ENCODE results near the gene COL5A1.

The COL5A1 gene

DNA sequence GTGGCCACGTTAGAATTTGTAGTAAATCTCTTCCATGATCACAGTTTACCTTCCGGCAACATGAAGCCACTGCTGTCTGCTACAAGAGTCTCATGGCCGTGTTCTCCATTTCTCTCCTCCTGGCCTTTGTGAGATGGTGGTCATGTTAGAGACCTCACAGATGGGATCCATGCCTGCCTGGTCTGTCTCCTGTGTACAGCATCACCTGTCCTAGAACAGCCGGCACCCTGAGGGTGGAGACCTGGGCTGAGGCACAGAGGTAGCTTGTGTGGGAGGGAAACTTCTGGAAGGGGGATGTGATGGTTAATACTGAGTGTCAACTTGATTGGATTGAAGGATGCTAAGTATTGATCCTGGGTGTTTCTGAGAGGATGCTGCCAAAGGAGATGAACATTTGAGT is 235.9 kb downstream of the COL5A1 start:
- Histone ChIP-seq H3K36me3 (no peaks in the 10 kb centered on the region), H3K4me3 (no peak overlapping the region), H3K9ac (no peak overlapping the region), H3K27me3 (no peaks in the 10 kb centered on the region), H3K27ac (no peak overlapping the region), H3K4me1 (peaks cover 8% of the 10 kb centered on the region), H4K20me1 (no peaks in the 10 kb centered on the region), H3K9me3 (peaks cover 13% of the 10 kb centered on the region; the same call in 1 of the 2 replicates), H3K4me2 (no peak overlapping the region)
- no peak for TF ChIP-seq Cebpa-rat (IDR thresholded peaks at IDR 0.05)

DNA sequence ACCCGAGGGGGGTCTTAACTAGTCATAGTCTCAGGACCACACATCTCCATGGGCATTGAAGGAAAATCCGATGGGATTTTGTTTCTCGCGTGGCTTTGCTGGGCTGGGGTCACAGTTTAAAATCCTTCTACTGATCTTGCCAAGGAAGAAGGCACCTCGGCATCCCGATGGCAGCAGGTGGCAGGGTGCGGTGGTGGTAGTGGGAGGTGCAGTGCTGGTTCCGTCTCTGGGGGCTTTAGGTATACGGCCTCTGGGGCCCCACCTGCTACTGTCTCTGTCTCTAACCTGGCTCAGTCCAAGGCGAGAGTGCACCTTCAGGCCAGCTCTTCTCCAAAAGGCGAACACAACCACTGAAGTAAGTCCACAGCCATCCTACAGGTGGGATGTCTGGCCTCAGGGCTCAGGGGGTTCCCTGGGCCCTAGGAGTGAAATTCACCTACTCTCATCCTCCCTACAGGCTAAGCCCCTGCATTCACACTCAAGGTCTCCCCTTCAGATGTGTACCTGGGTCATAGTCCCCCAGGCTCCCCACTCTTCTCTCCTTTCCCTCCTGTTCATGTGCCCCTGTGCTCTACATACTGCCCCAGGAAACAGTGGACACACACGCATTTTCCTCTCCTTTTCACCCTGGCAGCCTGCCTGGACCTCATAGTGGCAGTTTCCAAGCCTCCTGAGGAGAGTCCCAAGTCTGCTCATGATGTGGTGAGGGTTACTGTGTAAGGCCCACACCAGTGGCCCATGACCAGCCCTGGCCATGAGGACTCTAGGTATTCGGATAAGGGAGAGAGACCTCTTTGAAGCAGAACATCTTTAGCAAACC is 238.3 kb downstream of the COL5A1 start:
- no peak overlapping the region for H3K9ac ChIP-seq
- H3K27me3 ChIP-seq = no peaks in the 10 kb centered on the region
- H3K4me3 ChIP-seq = no peak overlapping the region
- H3K4me1 ChIP-seq = peaks cover 8% of the 10 kb centered on the region
- H3K36me3 ChIP-seq = no peaks in the 10 kb centered on the region
- H3K9me3 ChIP-seq = no peaks in the 10 kb centered on the region
- H3K27ac ChIP-seq = no peak overlapping the region
- no peaks in the 10 kb centered on the region for H4K20me1 ChIP-seq
- H3K4me2 ChIP-seq = no peak overlapping the region
- TF ChIP-seq Cebpa-rat (IDR thresholded peaks at IDR 0.05) = no peak

GRCh38 chr9:134880484-134881312 is 239.1 kb downstream of the COL5A1 start, which contains the start of gene FCN2:
Gene FCN2 (plus strand): TSS chr9:134880810. CDS start chr9:134880822, 12 bp downstream.
- Histone ChIP-seq H3K9me3 (no peaks in the 10 kb centered on the region), H3K4me3 (no peak within 1 kb of the TSS), H3K9ac (no peak within 1 kb of the TSS), H3K27ac (no peak within 1 kb of the TSS), H4K20me1 (no peaks in the 10 kb centered on the region), H3K4me1 (0 out of 2 replicates have a peak, but pooled peaks cover under 1% of the 10 kb centered on the region), H3K27me3 (no peaks in the 10 kb centered on the region), H3K4me2 (no peak within 1 kb of the TSS), H3K36me3 (no peaks in the 10 kb centered on the region)
- TF ChIP-seq Cebpa-rat (IDR thresholded peaks at IDR 0.05) = no peak

DNA sequence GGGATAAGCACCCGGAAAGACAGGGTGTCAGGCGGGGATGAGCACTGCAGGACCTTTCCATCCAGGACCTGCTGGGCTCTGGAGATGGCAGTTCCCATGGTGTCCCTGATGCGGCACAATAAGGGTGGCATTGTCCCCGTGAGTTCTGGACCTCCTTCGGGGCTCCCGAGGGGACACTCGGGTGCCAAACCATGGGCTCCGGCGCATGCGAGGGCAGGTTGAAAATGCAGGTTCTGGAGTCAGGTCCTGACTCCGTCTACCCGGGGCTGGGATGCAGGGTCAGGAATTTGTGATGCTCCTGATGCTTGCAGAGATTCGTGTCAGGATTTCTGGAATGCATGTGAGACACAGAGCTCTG is 239.7 kb downstream of the COL5A1 start:
- Histone ChIP-seq H3K36me3 (no peaks in the 10 kb centered on the region), H3K9ac (no peak overlapping the region), H4K20me1 (no peaks in the 10 kb centered on the region), H3K4me2 (no peak overlapping the region), H3K27me3 (no peaks in the 10 kb centered on the region), H3K27ac (no peak overlapping the region), H3K4me3 (no peak overlapping the region), H3K4me1 (peaks cover 4% of the 10 kb centered on the region), H3K9me3 (no peaks in the 10 kb centered on the region)
- TF ChIP-seq Cebpa-rat (IDR thresholded peaks at IDR 0.05) = no peak

DNA sequence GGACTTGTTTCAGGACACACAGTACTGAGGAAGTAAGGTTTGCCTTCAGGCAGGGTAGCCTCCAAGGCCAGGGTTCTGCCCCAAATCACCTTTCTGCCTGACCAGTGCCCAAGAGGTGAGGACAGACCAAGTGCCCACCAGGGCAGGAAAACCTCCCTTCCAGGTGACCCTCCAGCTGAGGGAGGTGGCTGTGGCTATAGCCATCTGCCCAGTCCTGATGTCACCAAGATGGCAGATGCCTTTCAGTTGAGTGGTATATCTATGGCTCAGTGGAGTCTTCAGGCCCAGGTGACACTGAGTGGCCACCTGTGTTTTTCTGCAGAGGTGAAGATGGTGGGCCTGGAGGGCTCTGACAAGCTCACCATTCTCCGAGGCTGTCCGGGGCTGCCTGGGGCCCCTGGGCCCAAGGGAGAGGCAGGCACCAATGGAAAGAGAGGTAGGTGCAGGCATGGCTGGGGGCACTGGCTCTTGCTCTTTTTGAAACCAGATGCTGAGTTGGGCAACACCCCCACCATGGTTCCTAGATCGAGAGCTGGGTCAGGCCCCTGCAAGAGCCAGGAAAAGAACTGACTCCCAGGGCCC is 240.7 kb downstream of the COL5A1 start:
- Histone ChIP-seq H3K27ac (no peak overlapping the region), H3K4me3 (no peak overlapping the region), H3K27me3 (no peaks in the 10 kb centered on the region), H3K36me3 (no peaks in the 10 kb centered on the region), H3K4me1 (peaks cover 14% of the 10 kb centered on the region), H4K20me1 (no peaks in the 10 kb centered on the region), H3K4me2 (no peak overlapping the region), H3K9ac (no peak overlapping the region), H3K9me3 (no peaks in the 10 kb centered on the region)
- no peak for TF ChIP-seq Cebpa-rat (IDR thresholded peaks at IDR 0.05)

DNA sequence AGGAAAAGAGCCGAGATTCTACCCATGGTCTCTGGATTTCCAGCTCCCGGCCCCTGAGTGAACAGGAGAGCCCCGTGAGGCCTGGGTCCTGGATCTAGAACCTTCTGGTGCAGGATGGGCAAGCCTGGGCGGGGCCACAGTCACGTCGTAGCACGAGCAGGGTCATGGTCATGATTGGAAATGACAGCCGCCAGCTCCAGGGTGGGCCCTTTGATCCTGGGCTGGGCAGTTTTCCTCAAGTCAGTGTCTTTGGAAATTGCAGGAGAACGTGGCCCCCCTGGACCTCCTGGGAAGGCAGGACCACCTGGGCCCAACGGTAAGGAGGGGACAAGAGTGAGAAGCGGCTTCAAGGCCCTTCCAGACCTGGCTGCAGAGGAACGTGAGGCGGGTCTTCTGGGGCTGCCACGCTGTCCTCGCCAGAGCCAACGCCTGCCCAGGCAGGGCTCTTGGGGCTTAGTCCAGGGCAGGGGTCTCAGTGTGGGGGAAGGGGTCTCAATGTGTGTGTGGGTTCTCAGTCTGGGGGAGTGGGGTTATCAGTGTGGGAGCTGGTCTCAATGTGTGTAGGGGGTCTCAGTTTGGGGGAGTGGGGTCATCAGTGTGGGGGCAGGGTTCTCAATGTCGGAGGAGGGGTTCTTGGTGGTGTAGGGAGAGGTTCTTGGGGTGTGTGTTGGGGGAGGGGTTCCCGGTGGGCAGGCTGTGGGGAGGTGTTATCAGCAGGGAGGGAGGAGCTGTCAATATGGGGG is 241.6 kb downstream of the COL5A1 start:
- no peak overlapping the region for H3K4me3 ChIP-seq
- no peak for TF ChIP-seq Cebpa-rat (IDR thresholded peaks at IDR 0.05)
- H3K27me3 ChIP-seq = no peaks in the 10 kb centered on the region
- H3K9ac ChIP-seq = no peak overlapping the region
- H3K4me2 ChIP-seq = no peak overlapping the region
- no peak overlapping the region for H3K27ac ChIP-seq
- H3K9me3 ChIP-seq = no peaks in the 10 kb centered on the region
- H4K20me1 ChIP-seq = peaks cover 6% of the 10 kb centered on the region; the same call in 1 of the 2 replicates
- H3K4me1 ChIP-seq = peaks cover 23% of the 10 kb centered on the region
- no peaks in the 10 kb centered on the region for H3K36me3 ChIP-seq

DNA sequence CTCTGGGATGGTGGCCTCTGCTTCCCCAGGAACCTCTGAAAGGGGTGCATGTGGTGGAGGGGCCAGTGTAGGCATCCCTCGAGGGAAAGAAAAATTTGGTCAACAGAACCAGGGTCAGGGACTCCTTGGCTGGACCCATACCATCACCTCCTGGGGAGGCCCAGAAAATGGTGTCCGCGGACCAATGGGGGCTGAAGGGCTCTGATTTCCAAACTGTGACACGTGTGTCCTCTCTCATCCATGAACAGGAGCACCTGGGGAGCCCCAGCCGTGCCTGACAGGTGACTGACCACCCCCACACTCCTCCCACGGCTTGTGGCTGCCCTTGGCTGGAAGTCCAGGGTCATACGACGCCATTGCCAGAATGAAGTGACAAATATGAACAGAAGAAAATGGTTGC is 242.9 kb downstream of the COL5A1 start:
- Histone ChIP-seq H3K27me3 (no peaks in the 10 kb centered on the region), H3K4me3 (no peak overlapping the region), H3K27ac (no peak overlapping the region), H3K9me3 (no peaks in the 10 kb centered on the region), H4K20me1 (peaks cover 9% of the 10 kb centered on the region; the same call in 1 of the 2 replicates), H3K4me1 (peaks cover 36% of the 10 kb centered on the region), H3K4me2 (no peak overlapping the region), H3K36me3 (no peaks in the 10 kb centered on the region), H3K9ac (no peak overlapping the region)
- no peak for TF ChIP-seq Cebpa-rat (IDR thresholded peaks at IDR 0.05)

- H3K27me3 ChIP-seq = no peaks in the 10 kb centered on the region
- no peaks in the 10 kb centered on the region for H3K36me3 ChIP-seq
- no peak overlapping the region for H3K27ac ChIP-seq
- no peak overlapping the region for H3K4me2 ChIP-seq
- TF ChIP-seq Cebpa-rat (IDR thresholded peaks at IDR 0.05) = no peak
- peaks cover 9% of the 10 kb centered on the region; the same call in 1 of the 2 replicates for H4K20me1 ChIP-seq
- H3K9ac ChIP-seq = no peak overlapping the region
- no peaks in the 10 kb centered on the region for H3K9me3 ChIP-seq
- H3K4me3 ChIP-seq = no peak overlapping the region
- peaks cover 42% of the 10 kb centered on the region for H3K4me1 ChIP-seq
Measured at GRCh38 chr9:134885001-134885678, 243.5 kb downstream of the COL5A1 start.
